Activated CD4-positive, alpha-beta memory T cell treated with anti-CD3 and anti-CD28 coated beads, Interleukin-2, amount 10 ng/mL, durations not matched to agents 7 days and 5 days (primary cell): ENCODE data around the gene BRPF1. TPM values are rescaled to one million over a fixed set of nuclear protein-coding genes. Genes with fewer than 3 reads are reported as not detected.

ENCODE experiments used
- CTCF ChIA-PET: fragments of 350-600 bp; sonication (Branson Sonifier 250); formaldehyde crosslinking; loops from one replicate; lab custom pipeline; 2021; ENCODE audit warnings: antibody characterized with exemption, inconsistent platforms; lab: Charles Lee
- POLR2A ChIA-PET: fragments of 350-600 bp; sonication (Branson Sonifier 250); formaldehyde crosslinking; loops from one replicate; lab custom pipeline; 2021; ENCODE audit warnings: antibody characterized with exemption; lab: Charles Lee
- DNase-seq: peaks from one replicate; pipeline ENCODE4 v3.0.0-alpha.2; 2020
- H3K27ac Mint-ChIP-seq: one replicate; pipeline ENCODE4 v1.8.0; 2021; ENCODE audit warnings: mild to moderate bottlenecking, mixed read lengths
- H3K27me3 Mint-ChIP-seq: one replicate; pipeline ENCODE4 v1.8.0; 2021; ENCODE audit warnings: mixed read lengths
- H3K36me3 Mint-ChIP-seq: one replicate; pipeline ENCODE4 v1.8.0; 2021; ENCODE audit warnings: low read depth, mixed read lengths
- H3K4me1 Mint-ChIP-seq: one replicate; pipeline ENCODE4 v1.8.0; 2021; ENCODE audit warnings: mixed read lengths
- H3K4me3 Mint-ChIP-seq: one replicate; pipeline ENCODE4 v1.8.0; 2021; ENCODE audit warnings: mild to moderate bottlenecking, mixed read lengths
- H3K9me3 Mint-ChIP-seq: one replicate; pipeline ENCODE4 v1.8.0; 2021; ENCODE audit warnings: mixed read lengths
- total RNA-seq, 2 experiments: library from RNA; stranded (reverse); gene quantifications; one replicate each; pipeline ENCODE4 v1.2.3, GENCODE V29; 2021

The BRPF1 gene
- total RNA-seq, 2 experiments from 2014 or later = 38.9 to 41.9 TPM

- ChIA-PET CTCF (interaction anchor here (1.7 kb wide), 1 partner anchor 32 kb away, joined by 7 read pairs; no protein-coding TSS in a partner anchor), POLR2A (interaction anchor here (2.1 kb wide), 1 partner anchor 12 kb away, joined by 5 read pairs; no protein-coding TSS in a partner anchor)
- Mint-ChIP-seq H3K4me3 (no peak overlapping the region), H3K4me1 (no peaks in the 10 kb centered on the region), H3K9me3 (no peaks in the 10 kb centered on the region), H3K27ac (no peak overlapping the region), H3K27me3 (no peaks in the 10 kb centered on the region), H3K36me3 (peaks cover 49% of the 10 kb centered on the region)
- no peak for DNase-seq
Measured at GRCh38 chr3:9695345-9695744, 36.2 kb upstream of the BRPF1 start.

- H3K9me3 Mint-ChIP-seq = no peaks in the 10 kb centered on the region
- no peak overlapping the region for H3K4me3 Mint-ChIP-seq
- H3K4me1 Mint-ChIP-seq = no peaks in the 10 kb centered on the region
- CTCF ChIA-PET = no interaction called here
- no peaks in the 10 kb centered on the region for H3K27me3 Mint-ChIP-seq
- POLR2A ChIA-PET = interaction anchor here (2.1 kb wide), 1 partner anchor 12 kb away, joined by 5 read pairs; no protein-coding TSS in a partner anchor
- H3K27ac Mint-ChIP-seq = no peak overlapping the region
- H3K36me3 Mint-ChIP-seq = peaks cover 48% of the 10 kb centered on the region
- no peak for DNase-seq
Measured at GRCh38 chr3:9695746-9696145, 35.8 kb upstream of the BRPF1 start.

- DNase-seq = no peak
- CTCF ChIA-PET = no interaction called here
- POLR2A ChIA-PET = no interaction called here
- no peak overlapping the region for H3K27ac Mint-ChIP-seq
- no peaks in the 10 kb centered on the region for H3K9me3 Mint-ChIP-seq
- no peak overlapping the region for H3K4me3 Mint-ChIP-seq
- H3K4me1 Mint-ChIP-seq = no peaks in the 10 kb centered on the region
- no peaks in the 10 kb centered on the region for H3K27me3 Mint-ChIP-seq
- H3K36me3 Mint-ChIP-seq = peaks cover 54% of the 10 kb centered on the region
Measured at GRCh38 chr3:9696480-9697220, 34.9 kb upstream of the BRPF1 start.

GRCh38 chr3:9697892-9698291, 33.6 kb upstream of the BRPF1 start:
- POLR2A ChIA-PET = no interaction called here
- Mint-ChIP-seq H3K4me1 (no peaks in the 10 kb centered on the region), H3K9me3 (no peaks in the 10 kb centered on the region), H3K4me3 (no peak overlapping the region), H3K27ac (no peak overlapping the region), H3K36me3 (peaks cover 55% of the 10 kb centered on the region), H3K27me3 (peaks cover under 1% of the 10 kb centered on the region)
- no peak for DNase-seq
- CTCF ChIA-PET = no interaction called here

- no peak overlapping the region for H3K27ac Mint-ChIP-seq
- H3K36me3 Mint-ChIP-seq = peaks cover 58% of the 10 kb centered on the region
- DNase-seq = no peak
- no peaks in the 10 kb centered on the region for H3K4me1 Mint-ChIP-seq
- H3K27me3 Mint-ChIP-seq = peaks cover 3% of the 10 kb centered on the region
- H3K9me3 Mint-ChIP-seq = no peaks in the 10 kb centered on the region
- POLR2A ChIA-PET = no interaction called here
- no peak overlapping the region for H3K4me3 Mint-ChIP-seq
- CTCF ChIA-PET = no interaction called here
Measured at GRCh38 chr3:9698293-9698692, 33.2 kb upstream of the BRPF1 start.

- H3K4me3 Mint-ChIP-seq = no peak overlapping the region
- H3K27me3 Mint-ChIP-seq = peaks cover 14% of the 10 kb centered on the region
- no peak for DNase-seq
- H3K9me3 Mint-ChIP-seq = no peaks in the 10 kb centered on the region
- ChIA-PET CTCF (no interaction called here), POLR2A (no interaction called here)
- no peak overlapping the region for H3K27ac Mint-ChIP-seq
- H3K36me3 Mint-ChIP-seq = peaks cover 43% of the 10 kb centered on the region
- H3K4me1 Mint-ChIP-seq = peaks cover 7% of the 10 kb centered on the region
Measured at GRCh38 chr3:9700536-9700935, 31.0 kb upstream of the BRPF1 start.

- H3K36me3 Mint-ChIP-seq = peaks cover 41% of the 10 kb centered on the region
- CTCF ChIA-PET = no interaction called here
Measured at GRCh38 chr3:9701006-9701405, 30.5 kb upstream of the BRPF1 start.

GRCh38 chr3:9701711-9702110, 29.8 kb upstream of the BRPF1 start:
- no peak overlapping the region for H3K4me3 Mint-ChIP-seq
- CTCF ChIA-PET = interaction anchor here (1.2 kb wide), 1 partner anchor 25 kb away, joined by 3 read pairs; no protein-coding TSS in a partner anchor
- peaks cover 24% of the 10 kb centered on the region for H3K27me3 Mint-ChIP-seq
- POLR2A ChIA-PET = interaction anchor here (1.1 kb wide), 1 partner anchor 12 kb away, joined by 4 read pairs; no protein-coding TSS in a partner anchor
- H3K27ac Mint-ChIP-seq = no peak overlapping the region
- peaks cover 9% of the 10 kb centered on the region for H3K4me1 Mint-ChIP-seq
- peaks cover 39% of the 10 kb centered on the region for H3K36me3 Mint-ChIP-seq
- no peak for DNase-seq
- no peaks in the 10 kb centered on the region for H3K9me3 Mint-ChIP-seq

More at GRCh38 chr3:9701006-9701405, 30.5 kb upstream of the BRPF1 start:
- POLR2A ChIA-PET = no interaction called here
- Mint-ChIP-seq H3K27me3 (peaks cover 17% of the 10 kb centered on the region), H3K9me3 (no peaks in the 10 kb centered on the region), H3K4me3 (no peak overlapping the region), H3K4me1 (peaks cover 7% of the 10 kb centered on the region), H3K27ac (no peak overlapping the region)
- no peak for DNase-seq

GRCh38 chr3:9703240-9703639, 28.3 kb upstream of the BRPF1 start:
- Mint-ChIP-seq H3K4me3 (no peak overlapping the region), H3K27ac (no peak overlapping the region)
- POLR2A ChIA-PET = interaction anchor here (1.1 kb wide), 1 partner anchor 581 kb away, joined by 3 read pairs; no protein-coding TSS in a partner anchor

GRCh38 chr3:9703736-9704346, 27.7 kb upstream of the BRPF1 start, which contains the start of gene CPNE9:
CPNE9 (plus strand) TSS chr3:9703833; CDS start chr3:9703997, 164 bp downstream.
- Mint-ChIP-seq H3K36me3 (peaks cover 31% of the 10 kb centered on the region), H3K27me3 (peaks cover 28% of the 10 kb centered on the region), H3K9me3 (no peaks in the 10 kb centered on the region), H3K4me1 (peaks cover 9% of the 10 kb centered on the region), H3K4me3 (no peak within 1 kb of the TSS), H3K27ac (no peak within 1 kb of the TSS)
- ChIA-PET CTCF (no interaction called here), POLR2A (interaction anchor here (0.6 kb wide), 1 partner anchor 315 kb away, joined by 4 read pairs; no protein-coding TSS in a partner anchor)
- no peak for DNase-seq

More at GRCh38 chr3:9703240-9703639, 28.3 kb upstream of the BRPF1 start:
- no peak for DNase-seq
- CTCF ChIA-PET = no interaction called here
- Mint-ChIP-seq H3K27me3 (peaks cover 28% of the 10 kb centered on the region), H3K36me3 (peaks cover 31% of the 10 kb centered on the region), H3K9me3 (no peaks in the 10 kb centered on the region), H3K4me1 (peaks cover 9% of the 10 kb centered on the region)

GRCh38 chr3:9704347-9705322, 26.9 kb upstream of the BRPF1 start:
- H3K9me3 Mint-ChIP-seq = no peaks in the 10 kb centered on the region
- CTCF ChIA-PET = interaction anchor here (1.0 kb wide), 1 partner anchor 22 kb away, joined by 3 read pairs; no protein-coding TSS in a partner anchor
- peaks cover 9% of the 10 kb centered on the region for H3K4me1 Mint-ChIP-seq
- H3K27ac Mint-ChIP-seq = no peak overlapping the region
- peaks cover 28% of the 10 kb centered on the region for H3K27me3 Mint-ChIP-seq
- DNase-seq = peak; percentile 20
- peaks cover 29% of the 10 kb centered on the region for H3K36me3 Mint-ChIP-seq
- H3K4me3 Mint-ChIP-seq = no peak overlapping the region
- POLR2A ChIA-PET = interaction anchor here (0.6 kb wide), 1 partner anchor 316 kb away, joined by 4 read pairs; no protein-coding TSS in a partner anchor

GRCh38 chr3:9710174-9710739, 21.3 kb upstream of the BRPF1 start:
- H3K36me3 Mint-ChIP-seq = no peaks in the 10 kb centered on the region
- H3K9me3 Mint-ChIP-seq = no peaks in the 10 kb centered on the region
- peaks cover 21% of the 10 kb centered on the region for H3K27me3 Mint-ChIP-seq
- no peak overlapping the region for H3K4me3 Mint-ChIP-seq
- ChIA-PET CTCF (no interaction called here), POLR2A (no interaction called here)
- no peak overlapping the region for H3K27ac Mint-ChIP-seq
- H3K4me1 Mint-ChIP-seq = peaks cover 2% of the 10 kb centered on the region
- DNase-seq = no peak
